SK-N-MC (cell line): ENCODE data around the gene ZC3H12C.

ENCODE experiments used
- EZH2 ChIP-seq: fragments of 200-600 bp; sonication (generic); IDR thresholded peaks from one replicate; pipeline ENCODE4 v1.6.1; 2017; ENCODE audit warnings: antibody characterized with exemption
- FOXP2 ChIP-seq: optimal IDR thresholded peaks from 2 replicates; pipeline ENCODE3; 2011; ENCODE audit warnings: mild to moderate bottlenecking, moderate library complexity; ENCODE audit not compliant: insufficient read depth; ENCODE audit errors: extremely low read length, control extremely low read depth
- POLR2AphosphoS5 ChIP-seq: IDR thresholded peaks from 2 replicates; pipeline ENCODE4 v1.6.1; 2012; ENCODE audit warnings: mild to moderate bottlenecking, low read depth, low read length, borderline replicate concordance

GRCh38 chr11:110186456-110186855, 93.3 kb downstream of the ZC3H12C start:
- TF ChIP-seq POLR2AphosphoS5, result no peak
- no peak for TF ChIP-seq EZH2
- no peak for TF ChIP-seq FOXP2
